NCI-H748 (cell line): ENCODE measurements around the gene SCYGR2.

ENCODE experiments used
- DNase-seq: peaks from one replicate; lab custom pipeline; 2025; ENCODE audit not compliant: unreplicated experiment; lab: John Stamatoyannopoulos, UW

Gene SCYGR2

DNA sequence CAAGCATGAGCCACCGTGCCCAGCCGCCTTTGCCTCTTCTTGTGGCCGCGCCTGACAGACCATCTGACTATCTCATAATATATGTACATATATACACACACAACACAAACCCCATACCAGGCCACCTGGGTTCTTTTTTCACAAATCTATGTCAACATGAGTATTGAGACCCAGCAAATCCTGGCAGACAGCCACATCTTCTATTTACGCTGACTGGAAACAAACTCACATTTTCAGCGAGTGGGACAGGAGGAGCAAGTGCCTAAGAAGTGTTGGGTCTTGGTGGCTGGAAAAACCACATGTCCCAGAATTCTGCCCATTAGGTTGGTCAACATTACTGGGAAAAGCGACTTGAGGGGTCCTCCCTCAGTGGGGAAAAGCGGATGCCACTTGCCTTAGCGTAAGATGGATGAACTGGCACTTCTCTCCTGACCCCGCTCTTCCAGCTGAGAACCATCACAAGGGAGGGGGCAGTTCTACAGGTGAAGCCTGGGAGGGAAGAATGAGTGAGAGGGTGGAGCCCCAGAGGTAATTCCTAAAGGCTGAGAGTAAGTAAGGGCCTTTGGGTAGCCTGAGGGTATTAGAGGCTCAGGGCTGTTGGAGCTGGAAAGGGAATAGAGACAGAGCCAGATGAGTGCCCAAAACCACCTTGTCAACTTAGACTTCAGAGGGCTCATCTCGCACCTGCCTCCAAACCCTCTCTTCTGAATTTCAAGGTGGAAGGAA, 14.0 kb downstream of the SCYGR2 start:
- peak; percentile 90 for DNase-seq

DNA sequence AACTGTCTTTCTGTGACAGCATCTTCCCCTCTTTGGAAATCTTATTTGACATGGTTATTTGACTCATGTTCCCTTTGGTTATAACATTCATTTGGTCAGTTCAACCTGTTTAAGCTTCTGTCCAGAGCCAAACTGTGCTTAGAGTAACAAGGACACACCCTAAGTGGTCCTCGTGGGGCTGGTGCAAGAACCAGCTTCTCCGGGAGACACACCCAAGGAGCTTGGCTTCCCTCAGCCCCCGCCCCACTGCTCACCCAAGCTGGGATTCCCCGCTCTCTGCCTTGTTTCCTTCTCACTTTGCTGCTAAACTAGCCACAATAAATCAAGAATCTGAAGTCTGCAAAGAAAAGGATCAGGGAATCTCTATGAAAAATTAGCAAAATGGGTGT, 14.6 kb downstream of the SCYGR2 start:
- DNase-seq, result peak; percentile 50

DNA sequence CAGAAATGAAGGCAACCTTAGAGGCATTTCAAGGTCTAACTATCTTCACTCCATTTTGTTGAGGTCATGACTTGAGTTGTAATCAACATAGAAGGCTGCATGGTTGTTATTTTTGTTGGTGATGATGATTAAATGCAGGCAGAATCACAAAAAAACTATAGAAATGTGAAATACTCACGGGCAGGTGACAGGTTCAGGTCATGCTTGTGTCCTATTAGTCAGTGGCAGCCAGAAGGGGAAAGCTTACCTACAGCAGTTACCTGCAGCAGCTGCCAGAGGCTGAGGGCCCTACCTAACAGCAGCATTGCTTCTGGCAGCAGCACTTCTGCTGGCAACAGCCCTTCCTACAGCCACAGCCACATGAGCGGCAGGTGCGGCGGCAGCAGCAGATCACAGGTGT, 15.6 kb downstream of the SCYGR2 start:
- DNase-seq, result peak; percentile 8

DNA sequence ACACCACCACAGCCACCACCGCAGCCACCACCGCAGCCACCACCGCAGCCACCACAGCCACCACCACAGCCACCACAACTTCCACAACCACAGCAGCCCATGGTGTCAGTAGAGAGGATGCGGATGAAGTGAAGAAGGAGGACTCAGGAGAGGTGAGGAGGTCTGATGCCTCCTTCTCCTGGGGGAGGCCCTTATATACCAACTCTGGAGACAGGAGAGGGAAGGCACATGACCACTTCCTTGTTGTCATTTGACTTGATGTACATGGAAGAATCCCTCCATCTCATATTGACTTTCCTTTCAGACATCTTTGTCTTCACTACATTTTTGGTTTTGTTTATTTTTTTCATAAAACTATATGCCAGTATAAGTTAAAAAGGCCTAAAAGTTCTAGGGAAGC, 16.0 kb downstream of the SCYGR2 start, which contains the start of gene SCYGR3:
Gene SCYGR3 (minus strand): TSS at position 101 of the 400 bp plus-strand sequence. CDS start 0 bp downstream, at position 101.
- DNase-seq, result no peak

DNA sequence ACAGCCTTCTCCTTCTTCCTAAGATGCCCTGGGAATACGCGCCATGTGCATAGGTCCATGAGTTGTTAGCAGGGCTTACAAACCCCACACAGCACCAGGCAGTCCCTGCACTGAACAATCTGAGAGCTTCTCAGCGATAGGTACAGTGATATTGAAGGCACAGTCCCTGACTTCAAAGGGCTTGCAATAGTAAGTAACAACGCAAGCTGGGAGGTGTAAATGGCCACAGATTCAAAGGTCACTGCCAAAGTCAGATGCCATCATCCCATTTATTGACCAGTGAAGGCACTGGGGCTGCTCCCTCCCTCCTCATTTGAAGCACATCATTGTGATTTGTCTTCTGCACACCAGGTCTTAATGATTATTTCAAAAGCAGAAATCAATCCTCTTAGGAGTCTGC, 16.5 kb downstream of the SCYGR2 start:
- DNase-seq, result no peak

DNA sequence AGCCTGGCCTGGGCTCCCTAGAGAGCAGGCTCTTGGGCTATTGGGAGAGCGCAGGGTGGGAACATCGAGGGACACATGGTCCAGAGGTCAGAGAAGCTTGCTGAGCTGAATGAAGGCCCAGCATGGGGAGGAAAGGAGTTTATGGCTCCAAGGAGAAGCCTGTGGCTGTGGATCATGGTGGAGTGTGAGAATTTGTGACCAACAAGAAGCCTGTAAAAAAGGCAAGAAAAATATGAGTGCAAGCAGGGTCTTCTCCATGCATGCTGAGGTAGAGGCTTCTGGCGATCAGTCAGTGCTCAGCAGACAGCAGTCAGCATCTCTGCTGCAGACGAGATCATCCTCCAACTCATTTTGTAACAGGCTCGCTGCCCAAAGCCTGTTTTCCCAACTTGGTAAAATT, 17.2 kb downstream of the SCYGR2 start:
- DNase-seq, result no peak

DNA sequence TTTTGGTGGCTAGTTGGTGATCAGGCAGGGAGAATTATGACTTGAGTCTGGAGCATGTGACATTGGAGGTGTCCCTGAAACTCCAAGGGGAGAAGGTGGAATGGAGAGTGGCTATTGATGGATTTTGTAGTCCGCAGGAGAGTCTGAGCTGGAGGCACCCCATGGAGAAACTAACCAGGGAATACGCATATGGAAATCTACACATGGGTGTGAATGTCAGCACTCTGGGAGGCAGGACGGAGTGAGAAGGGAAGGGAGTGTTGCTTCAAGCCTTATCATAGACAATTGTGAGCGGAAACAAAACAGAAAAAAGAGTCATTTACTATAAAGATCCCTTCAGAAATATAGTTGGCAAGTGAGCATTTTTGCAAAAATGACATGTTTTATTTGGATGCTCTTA, 17.9 kb downstream of the SCYGR2 start:
- DNase-seq, result no peak

DNA sequence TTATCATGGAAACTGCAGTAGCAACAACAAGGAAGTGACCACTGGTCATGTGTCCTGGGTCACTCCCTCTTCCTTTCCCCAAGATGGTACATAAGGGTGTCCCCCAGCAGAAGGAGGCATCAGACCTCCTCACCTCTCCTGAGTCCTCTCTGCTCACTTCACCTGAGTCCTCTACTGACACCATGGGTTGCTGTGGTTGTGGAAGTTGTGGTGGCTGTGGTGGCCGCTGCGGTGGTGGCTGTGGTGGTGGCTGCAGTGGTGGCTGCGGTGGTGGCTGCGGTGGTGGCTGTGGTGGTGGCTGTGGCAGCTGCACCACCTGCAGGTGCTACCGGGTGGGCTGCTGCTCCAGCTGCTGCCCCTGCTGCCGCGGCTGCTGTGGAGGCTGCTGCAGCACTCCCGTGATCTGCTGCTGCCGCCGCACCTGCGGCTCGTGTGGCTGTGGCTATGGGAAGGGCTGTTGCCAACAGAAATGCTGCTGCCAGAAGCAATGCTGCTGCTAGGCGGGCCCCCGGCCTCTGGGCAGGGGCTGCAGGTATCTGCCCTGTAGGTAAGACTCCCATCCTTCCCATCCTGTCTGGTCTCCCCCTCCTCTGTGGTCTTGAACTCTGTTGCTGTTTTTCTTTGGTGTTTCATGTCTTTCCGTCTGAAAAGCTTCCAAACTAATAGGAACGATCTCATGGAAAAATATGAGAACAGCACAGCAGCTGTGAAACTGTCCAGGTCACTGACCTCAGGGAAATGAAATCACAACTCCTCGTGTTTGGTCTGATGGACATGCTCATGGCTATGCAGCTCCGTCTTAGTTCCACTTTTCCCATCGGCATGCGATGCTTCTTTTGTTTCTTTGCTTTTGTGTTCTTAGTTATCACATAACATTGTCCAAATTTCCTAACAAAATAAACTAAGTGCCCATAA, 18.9 kb downstream of the SCYGR2 start, which contains the start of gene SCYGR4:
Gene SCYGR4 (plus strand): TSS at position 183 of the 915 bp plus-strand sequence. CDS start 0 bp downstream, at position 183.
- DNase-seq, result peak; percentile 15

DNA sequence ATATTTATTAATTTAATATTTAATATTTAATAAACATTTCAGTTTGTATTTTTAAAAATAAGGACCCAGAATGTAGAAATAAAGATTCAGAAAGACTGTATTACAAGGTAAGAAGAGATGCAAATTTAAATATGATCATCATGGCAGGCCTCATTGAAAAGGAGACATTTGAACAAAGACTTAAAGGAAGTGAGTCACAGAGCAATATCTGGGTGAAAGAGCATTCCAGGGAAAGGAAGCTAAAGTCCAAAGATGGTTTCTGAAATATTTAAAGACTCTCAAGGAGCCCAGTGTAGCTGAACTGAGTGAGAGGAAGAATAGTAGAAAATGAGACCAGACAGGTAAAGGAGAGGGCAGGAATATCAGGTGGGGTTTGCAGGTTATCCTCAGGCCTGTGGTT, 24.5 kb downstream of the SCYGR2 start:
- no peak for DNase-seq

DNA sequence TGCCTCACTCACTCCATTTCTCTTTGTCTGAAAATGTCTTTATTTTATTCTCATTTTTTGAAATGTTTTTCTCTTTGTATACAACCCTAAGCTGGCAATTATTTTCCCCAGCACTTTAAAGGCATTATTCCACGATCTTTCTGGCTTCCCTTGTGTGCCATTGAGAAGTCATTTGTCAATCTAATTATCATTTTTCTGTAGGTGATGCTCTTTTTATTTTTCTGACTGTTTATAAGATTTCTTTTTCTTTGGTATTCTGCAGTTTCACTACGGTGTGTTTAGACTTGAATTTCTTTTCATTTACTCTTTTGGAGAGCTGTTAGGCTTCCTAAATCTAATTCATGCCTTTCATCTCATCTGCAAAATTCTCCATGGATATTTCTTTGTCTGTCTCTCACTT, 26.7 kb downstream of the SCYGR2 start:
- no peak for DNase-seq

DNA sequence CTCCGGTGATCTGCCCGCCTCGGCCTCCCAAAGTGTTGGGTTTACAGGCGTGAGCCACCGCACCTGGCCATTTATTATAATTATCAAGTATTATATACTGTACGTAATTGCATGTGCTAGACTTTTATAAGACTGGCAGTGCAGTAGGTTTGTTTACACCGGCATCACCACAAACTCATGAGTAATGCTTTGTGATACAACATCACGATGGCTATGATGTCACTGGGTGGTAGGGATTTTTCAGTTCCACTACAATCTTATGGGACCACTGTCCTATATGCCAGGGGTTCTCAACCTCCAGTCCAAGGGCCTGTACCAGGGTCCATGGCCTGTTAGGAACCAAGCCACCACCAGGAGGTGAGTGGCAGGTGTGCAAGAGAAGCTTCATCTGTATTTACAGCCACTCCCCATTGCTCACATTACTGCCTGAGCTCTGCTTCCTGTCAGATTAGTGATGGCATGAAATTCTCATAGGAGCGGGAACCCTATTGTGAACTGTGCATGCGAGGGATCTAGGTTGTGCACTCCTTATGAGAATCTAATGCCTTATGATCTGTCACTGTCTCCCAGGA, 28.0 kb downstream of the SCYGR2 start:
- DNase-seq, result no peak

DNA sequence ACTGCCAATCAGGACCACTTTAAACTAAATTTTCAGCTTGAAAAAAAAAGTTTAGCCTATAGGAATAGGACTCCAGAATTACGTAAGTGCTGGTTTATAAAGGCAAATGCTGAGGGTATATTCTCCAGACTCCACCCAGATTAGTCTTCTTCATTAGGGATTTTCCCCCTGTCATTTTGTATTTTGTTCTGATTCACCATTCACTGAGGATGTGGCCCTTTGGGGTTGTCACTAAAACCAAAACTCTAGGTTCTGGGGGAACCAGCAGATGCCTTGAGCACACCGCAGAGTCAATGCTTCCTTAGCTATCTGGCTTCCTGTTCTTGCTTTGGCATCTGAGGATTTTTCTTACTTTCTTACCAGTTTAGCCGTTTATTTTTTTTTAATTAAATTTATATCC, 29.1 kb downstream of the SCYGR2 start:
- DNase-seq, result no peak

DNA sequence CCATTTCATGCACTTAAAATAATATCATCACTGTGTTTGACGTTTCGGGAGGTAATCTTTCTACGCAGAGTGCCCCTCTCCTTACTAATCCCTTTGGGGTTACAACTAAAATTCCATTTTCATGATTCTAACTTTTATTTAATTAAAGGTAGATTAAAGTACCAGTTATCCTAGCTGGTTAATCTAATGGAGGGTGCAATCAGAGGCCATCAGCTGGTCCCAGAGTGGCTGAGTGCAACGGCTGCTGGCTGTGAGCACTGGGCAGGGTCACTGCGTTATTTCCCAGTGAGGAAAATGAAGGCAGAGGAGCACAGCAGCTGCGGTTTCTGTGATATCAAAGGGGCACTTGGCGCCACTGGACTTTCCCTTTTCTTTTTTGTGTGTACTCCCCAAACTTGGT, 30.7 kb downstream of the SCYGR2 start:
- DNase-seq, result no peak

DNA sequence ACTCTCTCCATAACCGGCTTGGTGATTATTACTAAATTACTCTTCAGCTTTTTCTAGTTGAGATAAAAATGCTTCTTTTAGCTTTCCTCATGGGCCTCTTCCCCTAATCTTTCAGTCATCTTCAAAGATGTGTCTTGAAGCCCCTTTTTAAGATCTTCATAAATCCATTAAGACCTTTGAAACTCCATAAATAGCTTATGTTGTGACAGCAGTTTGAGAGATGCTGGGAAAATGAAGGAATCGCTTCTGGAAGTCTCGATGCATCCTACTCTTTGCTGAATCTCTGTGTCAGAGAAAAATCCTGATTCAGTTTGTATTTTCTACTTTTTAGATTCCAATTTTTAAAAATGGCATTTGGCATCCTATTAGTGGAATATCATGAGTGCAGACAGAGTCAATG, 31.6 kb downstream of the SCYGR2 start:
- no peak for DNase-seq

DNA sequence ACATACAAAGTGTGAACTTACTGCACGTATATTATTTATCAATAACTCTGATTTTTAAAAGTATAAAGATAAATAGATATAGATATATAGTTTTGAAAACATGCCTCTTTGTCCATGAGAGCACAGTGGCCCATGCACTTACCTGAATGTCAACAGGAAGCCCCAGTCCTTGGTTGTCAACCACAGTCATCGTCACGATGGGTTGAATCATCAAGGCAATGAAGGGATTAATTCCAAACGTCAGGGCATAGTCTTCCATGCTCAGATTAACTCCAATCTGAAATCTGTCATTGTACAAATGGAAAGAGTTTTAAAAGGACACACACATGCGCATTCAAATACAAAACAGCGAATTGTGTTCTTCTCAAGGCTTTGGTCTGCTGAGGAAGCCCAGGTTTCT, 34.1 kb downstream of the SCYGR2 start:
- no peak for DNase-seq

DNA sequence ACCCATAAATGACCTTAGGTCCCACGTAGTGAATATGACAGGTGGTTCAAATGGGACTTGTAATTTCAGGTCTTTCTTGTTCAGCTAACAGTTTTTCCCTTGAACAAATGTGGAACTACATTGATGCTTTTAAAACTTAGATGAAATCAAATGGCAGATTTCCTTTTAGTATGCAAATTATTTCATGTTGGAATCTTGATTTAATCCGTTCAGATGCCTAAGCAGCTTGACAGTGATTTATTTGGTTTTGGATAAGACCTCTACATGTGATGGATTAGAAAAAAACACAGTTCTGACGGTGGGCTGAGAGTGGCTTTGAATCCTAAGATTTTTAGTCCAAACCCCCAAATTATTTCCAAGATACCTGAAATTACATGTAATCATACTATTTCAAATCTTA, 35.5 kb downstream of the SCYGR2 start:
- DNase-seq, result no peak

DNA sequence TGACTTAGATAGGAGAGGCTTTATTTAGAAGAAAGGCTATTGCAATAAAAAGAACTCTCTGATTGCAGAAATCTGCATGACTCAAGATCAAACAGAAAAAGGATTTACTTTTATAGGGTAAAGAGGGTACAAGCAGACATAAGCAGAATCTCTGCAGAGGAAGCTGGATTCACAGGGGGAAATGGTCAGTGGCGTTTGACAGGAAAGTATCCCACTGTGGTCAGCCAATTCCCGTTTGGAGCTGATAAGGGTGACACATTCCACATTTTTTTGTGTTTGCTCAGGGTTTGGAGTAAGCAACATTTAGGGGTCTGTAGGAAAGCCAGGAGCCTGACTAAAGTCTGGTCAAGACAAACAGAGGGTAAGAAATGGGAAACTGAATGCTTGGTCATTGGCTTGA, 44.0 kb downstream of the SCYGR2 start:
- no peak for DNase-seq

DNA sequence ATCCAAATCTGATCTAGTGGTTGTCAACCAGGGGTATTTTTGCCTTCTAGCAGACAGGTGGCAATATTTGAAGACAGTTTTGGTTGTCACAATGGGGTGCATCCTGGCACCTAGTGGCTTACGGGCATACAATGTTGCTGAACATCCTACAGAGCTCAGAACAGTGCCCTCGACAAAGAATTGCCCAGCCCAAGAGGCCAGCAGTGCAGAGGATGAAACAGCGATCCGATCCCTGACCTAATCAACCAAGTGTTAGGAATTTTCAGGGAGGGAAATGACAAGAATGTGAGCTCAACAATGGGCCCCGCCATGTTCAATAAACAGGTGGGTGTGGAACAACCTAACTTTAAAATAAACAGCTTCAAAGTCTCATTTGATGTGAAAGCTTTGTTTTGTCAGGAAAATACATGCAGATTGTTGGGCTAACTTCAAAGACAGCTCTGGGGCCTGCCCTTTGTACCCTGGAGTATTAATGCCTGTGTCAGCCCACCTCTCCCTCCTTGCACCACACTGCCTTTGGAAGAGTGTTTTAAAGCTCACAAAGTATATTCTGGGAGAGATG, 45.4 kb downstream of the SCYGR2 start:
- DNase-seq, result no peak
